Lung microvascular endothelial cell (primary cell): Measurements from ENCODE around the gene TAF3. TPM values are rescaled to one million over a fixed set of nuclear protein-coding genes. Genes with fewer than 3 reads are reported as not detected.
"Not testable (repeated sequence)": the region's sequence is repeated elsewhere in the genome, so short reads cannot be mapped to it uniquely, and the experiment has no call there.

ENCODE experiments used
- DNase-seq, 2 donors: peaks; one replicate each; pipeline versions ENCODE4 v3.0.0 to v3.0.0-alpha.2; 2010; ENCODE audit warnings: low read depth in 2 of 2
- total RNA-seq: library from RNA; depleted of rRNA; stranded (reverse); fragments of >200 nt; gene quantifications from 2 replicates; pipeline ENCODE4 v1.2.1, GENCODE V29; 2014

TAF3 gene
- total RNA-seq, 1 donor from 2014 or later = 1.4 TPM

GRCh38 chr10:7969623-7970022, 151.3 kb downstream of the TAF3 start:
- peak; percentile 58 to 63 for DNase-seq

DNA sequence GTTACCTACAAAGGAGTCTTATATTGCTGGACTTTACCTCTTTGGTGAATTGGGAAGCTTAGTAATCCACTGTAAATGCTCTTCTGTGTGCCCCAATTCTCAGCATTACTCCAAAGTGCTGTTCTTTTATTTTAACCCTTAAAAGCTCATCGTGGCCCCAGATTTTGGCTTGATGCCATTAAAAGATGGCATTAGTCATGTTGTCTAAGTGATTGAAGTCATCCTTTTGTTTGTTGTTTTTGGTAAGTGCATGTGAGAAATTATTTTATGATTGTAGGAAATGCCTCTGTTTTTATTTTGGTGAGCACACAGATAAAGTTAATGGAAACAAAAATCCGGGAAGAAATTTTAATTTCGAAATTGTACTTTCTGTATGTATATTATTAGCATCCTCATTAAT, 153.6 kb downstream of the TAF3 start:
- peak; percentile 25 to 54 for DNase-seq

- DNase-seq = no peak
Observed at GRCh38 chr10:7972367-7972766, 154.1 kb downstream of the TAF3 start.

DNA sequence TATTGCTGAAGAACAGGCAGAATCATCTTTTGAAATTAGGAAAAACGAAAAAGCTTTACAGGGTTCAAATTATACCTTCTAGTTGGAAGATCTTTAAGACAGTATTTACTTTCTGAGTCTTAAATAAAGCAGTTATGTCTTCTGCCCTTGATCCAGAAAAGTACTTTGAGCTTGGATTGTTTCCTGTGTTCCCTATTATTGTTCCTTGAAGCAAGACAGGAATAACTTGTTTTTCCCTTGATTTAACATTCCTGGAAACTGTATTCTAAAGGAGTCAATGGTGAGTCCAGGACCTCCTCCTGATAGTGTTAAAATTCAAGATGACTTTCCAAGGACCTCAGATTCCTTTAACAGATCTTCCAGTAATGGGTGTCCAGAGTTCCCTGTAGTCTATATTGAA, 161.9 kb downstream of the TAF3 start:
- no peak for DNase-seq

- no peak for DNase-seq
Observed at GRCh38 chr10:7982727-7983126, 164.4 kb downstream of the TAF3 start.

DNA sequence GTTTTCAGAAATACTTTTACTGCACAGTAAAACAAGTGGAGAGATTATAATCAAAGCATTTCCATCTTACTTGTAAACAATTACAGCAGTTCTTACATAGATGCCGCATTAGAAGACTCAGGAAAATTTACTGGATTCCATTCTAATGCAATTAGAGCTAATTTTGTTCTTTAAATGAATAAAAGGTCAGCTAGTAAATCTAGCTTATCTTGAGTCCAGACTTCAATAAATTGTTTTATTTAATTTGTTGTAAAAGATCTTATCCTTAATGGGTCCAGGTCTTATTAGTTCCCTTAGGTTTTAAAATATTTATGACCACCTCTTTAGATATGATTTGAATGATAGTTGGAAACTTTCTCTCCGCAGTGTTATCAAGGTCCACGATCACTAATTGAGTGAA, 166.0 kb downstream of the TAF3 start:
- no peak for DNase-seq

- no peak for DNase-seq
Observed at GRCh38 chr10:7984896-7985295, 166.6 kb downstream of the TAF3 start.

- no peak for DNase-seq
Observed at GRCh38 chr10:7986851-7987250, 168.5 kb downstream of the TAF3 start.

GRCh38 chr10:7988989-7989388, 170.7 kb downstream of the TAF3 start:
- no peak for DNase-seq

- peak in 1 of 2 donors; percentile 38 for DNase-seq
Observed at GRCh38 chr10:7998831-7999230, 180.5 kb downstream of the TAF3 start.

DNA sequence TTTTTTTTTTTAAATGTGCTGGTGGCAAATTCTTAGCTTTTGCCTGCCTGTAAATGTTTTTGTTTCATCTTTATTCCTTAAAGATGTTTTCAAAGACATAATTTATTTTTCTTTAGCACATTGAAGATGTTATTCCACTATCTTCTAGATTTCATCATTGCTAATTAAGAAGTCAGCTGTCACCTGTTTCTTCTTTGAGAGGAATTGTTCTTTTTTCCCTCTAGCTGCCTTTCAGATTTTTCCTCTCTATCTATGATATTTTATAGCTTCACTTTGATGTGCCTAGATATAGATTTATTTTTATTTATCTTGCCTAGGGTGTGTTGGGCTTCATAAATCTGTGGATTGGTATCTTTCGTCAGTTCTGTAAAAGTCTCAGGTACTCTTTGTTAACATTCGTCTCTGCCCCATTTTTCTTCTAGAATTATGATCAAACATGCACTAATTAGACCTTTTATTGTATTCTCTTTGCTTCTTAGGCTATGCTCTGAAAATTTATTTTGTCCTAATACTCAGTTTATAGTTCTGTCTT, 186.2 kb downstream of the TAF3 start:
- DNase-seq = no peak

DNA sequence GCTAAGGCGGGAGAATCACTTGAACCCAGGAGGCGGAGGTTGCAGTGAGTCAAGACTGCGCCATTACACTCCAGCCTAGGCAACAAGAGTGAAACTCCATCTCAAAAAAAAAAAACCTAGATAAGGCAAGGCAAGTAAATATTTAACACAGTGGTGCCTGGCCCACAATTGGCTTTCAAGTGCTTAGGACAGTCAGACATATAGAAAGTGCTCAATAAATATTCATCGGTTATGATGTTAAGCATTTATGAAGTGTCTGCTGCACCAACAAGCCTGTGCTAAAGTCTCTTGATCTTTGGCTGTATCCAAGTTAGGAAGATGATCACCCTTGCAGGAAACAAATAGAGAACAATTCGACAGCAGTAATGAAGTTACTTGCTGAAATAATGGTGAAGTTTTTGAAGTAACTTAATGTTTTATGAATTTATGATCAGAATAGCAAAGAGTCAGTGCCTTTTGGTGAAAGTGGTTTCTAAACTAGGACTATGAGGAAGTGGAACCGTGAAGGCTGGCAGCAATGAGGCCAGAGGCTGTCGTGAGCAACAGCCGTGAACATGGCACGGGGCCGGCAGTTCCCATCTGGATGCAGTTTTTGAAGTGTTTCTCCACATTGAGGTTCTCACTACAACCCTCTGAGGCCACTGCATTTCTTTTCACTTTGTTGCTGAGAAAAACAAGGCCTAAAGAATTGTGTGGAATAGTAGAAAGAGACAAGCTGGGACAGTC, 188.1 kb downstream of the TAF3 start:
- no peak for DNase-seq

GRCh38 chr10:8009031-8009430, 190.7 kb downstream of the TAF3 start:
- no peak for DNase-seq

DNA sequence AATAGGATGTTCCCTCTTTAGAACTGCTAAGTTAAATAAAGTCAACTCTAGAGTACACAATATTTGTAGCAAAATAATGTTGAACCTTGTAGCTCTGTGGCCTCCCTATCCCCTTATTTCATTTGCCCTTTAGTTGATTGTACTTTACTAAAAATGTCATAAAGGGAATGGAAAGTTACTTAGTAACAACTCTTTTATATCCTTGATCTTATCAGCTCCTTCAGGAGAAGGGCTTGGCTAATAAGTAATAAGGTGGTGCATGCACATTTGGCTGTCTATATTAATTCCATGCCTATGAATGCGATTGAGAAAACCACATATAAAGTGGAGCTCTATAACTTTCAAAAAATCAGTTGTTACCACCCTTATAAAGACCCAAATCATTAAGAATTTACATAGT, 194.7 kb downstream of the TAF3 start:
- no peak for DNase-seq

DNA sequence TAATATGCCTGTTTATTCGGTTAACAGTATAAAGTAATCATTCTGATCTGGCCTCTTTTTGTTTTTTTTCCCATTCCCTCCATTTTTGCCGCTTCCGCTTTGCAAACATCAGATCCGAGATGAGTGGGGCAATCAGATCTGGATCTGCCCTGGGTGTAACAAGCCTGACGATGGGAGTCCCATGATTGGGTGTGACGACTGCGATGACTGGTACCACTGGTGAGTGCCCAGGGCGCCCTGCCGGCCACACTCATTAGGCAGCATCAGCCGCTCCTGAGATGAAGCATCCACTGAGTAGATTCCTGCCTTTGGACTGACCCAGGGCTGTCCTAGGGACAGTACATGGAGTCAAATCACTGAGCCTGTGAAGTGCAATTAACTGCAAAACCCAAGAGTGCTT, 195.3 kb downstream of the TAF3 start:
- DNase-seq = no peak

GRCh38 chr10:8014649-8015048, 196.3 kb downstream of the TAF3 start:
- no peak for DNase-seq

DNA sequence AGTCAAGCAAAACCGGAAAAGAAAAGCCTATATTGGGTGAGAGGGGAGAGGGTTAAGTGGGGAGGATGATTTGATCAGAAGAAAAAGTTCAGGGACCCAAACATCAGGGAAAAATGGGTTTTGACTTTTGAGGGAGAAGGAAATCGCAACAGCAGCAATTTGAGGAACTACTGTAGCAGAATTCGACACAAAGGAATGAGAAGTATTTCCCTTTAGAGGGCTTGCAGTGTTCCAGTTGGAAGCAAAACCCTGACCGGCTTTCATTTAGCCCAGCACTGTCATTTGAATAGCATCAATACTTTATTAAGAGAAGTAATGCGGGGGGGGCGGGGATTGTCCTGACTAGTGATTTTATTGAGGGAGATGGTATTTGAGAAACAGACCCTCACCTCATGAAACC, 199.0 kb downstream of the TAF3 start:
- DNase-seq = peak in 1 of 2 donors; percentile 39

DNA sequence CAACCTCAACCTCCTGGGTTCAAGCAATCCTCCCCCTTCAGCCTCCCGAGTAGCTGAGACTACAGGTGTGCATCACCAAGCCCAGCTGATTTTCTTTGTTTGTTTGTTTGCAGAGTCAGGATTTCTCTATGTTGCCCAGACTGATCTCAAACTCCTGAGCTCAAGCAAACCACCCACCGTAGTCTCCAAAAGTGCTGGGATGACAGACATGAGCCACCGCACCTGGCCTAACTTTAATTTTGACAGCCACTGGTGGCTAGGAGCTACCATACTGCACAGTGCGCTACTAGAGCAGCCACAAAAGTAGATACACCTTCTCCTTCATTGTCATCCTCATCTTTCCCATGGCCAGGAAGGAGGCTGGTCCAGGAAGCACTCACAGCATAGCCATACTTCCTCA, 205.0 kb downstream of the TAF3 start:
- no peak for DNase-seq

DNA sequence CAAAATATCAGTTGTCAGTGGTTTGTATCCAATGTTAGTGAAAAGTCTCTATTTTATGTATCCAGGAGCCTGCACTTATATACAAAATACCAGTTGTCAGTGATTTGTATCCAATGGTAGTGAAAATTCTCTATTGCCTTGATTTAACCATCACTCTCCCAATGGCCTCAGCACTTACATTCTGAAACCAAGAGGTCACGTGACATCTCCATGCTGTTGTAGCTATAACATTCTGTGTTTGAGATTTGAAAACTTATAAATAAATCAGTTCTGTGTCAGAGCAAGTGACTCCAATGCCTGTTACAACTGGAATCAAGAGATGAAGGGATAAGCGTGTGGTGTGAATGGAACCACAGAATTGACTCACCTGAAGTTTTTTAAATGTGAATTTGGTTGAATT, 205.5 kb downstream of the TAF3 start:
- DNase-seq = no peak

GRCh38 chr10:8026349-8027259, 208.3 kb downstream of the TAF3 start:
- no peak for DNase-seq

DNA sequence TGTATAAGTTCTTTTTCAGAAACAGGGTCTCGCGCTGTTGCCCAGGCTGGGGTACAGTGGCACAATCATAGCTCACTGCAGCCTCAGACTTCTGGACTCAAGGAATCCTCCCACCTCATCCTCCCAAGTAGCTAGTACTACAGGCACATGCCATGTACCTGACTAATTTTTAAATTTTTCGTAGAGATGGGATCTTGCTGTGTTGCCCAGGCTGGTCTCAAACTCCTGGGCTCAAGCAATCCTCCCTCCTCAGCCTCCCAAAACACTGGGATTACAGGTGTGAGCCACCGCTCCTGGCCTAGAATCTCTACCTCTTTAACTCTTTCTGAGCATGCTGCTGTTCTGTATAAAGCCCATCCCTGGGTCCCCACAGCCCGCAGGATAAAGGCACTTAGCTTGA, 212.9 kb downstream of the TAF3 start:
- DNase-seq = not testable (repeated sequence)

- no peak for DNase-seq
Observed at GRCh38 chr10:8032558-8032957, 214.3 kb downstream of the TAF3 start.
